Measurements from ENCODE around the gene DDX24.
"Not testable (repeated sequence)": the region's sequence is repeated elsewhere in the genome, so short reads cannot be mapped to it uniquely, and the experiment has no call there.

DDX24 gene

DNA sequence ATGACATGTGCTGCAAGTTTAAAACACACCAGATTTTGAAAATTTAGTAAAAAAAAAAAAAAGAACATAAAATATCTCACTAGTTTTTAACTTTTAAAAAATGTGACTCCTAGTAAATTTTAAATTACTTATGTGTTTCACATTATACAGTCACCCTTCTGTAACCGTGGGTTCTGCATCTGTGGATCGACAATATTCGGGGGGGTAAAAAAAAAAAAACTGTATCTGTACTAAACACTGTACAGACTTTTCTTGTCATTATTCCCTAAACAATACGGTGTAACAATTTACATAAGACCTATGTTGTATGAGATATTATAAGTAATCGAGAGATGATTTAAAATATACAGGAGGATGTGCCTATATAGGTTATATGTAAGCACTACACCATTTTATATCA lies 3.2 kb downstream of the DDX24 start:
- DNase-seq = no peak

DNA sequence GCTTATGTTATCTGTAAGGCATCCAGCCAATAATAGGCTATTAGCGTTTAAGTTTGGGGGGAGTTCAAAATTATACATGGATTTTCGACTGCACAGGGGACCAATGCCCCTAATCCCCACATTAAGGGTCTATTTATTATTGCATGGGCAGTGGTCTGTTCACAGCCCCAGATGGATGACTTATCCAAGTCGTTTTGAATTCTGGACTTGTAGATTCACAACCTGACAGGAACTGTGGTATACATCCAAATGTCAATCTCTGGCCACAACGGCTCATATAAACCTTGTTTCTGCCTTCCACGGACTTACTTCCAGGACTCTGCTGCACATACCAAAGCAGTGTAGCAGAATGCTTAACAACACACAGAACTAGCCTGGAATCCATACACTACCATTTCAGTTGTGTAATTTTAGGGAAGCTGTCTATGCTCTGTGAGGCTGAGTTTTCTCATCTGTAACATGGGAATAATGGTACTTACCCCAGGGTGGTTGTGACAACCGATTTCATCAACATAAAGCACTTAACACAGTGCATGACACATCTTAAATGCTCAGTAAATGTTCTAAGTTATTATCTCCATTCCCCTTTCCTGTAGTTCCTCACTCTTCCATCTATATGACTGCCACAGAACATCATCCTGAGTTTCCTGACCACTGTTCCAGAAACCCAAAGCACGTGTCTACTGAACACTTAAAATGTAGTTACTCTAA lies 3.7 kb downstream of the DDX24 start:
- DNase-seq = no peak

DNA sequence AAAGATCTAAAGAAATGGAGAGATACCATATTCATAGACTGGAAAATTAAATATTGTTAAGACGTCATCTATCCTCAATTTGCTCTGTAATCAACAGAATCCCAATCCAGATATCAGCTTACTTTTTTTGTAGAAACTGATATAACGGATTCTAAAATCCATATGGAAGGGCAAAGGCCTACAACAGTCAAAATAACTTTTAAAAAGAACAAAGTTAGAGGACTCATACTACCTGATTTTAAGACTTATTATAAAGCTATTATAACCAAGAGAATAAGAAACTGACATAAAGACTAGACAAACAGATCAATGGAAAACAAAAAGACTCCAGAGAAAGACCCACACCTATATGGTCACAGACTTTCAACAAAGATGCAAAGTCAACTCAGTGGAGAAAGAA lies 6.0 kb downstream of the DDX24 start:
- DNase-seq = no peak

DNA sequence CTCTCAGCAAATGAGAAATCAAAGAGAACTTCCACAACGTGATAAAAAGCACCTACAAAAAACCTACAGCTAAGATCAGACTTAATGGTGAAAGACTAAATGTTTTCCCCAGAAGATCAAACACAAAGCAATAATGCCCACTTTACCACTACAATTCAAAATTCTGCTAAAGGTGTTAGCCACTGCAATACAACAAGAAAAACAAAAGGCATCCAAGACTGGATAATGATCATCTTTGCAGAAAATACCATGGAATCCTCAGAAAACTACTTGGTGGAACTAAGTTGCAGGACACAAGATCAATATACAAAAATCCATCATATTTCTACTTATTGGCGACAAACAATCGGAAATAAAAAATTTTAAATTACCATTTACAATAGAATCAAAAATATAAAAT lies 6.5 kb downstream of the DDX24 start:
- DNase-seq = no peak

DNA sequence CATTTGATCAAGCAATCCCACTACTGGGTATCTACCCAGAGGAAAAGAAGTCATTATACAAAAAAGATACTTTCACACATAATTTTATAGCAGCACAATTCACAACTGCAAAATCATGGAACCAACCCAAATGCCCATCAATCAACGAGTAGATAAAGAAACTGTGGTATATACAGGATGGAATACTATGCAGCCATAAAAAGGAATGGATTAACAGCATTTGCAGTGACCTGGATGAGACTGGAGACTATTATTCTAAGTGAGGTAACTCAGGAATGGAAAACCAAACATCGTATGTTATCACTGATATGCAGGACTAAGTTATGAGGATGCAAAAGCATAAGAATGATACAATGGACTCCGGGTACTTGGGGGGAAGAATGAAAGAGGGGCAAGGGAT lies 8.9 kb downstream of the DDX24 start:
- not testable (repeated sequence) for DNase-seq

DNA sequence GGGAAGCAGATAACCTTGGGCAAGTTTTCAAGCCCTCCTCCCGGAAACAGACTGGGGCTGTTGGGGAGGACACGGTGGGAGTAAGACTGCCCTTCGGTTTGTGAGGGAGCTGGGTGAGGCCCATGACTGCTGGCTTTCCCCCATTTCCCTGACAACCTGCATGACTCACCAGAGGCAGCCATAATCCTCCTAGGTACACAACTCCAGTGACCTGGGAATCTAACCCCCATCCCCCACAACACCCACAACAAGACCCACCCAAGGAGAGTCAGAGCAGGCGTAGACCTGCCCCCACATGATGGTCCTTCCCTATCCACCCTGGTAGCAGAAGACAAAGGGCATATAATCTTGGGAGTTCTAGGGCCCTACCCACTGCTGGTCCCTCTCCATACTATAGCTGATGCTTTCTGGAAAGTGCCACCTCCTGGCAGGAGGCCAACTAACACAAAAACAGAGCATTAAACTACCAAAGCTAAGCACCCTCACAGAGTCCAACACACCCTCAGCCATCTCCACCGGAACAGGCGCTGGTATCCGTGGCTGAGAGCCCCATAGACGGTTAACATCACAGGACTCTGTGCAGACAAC lies 14.8 kb downstream of the DDX24 start:
- DNase-seq = no peak

DNA sequence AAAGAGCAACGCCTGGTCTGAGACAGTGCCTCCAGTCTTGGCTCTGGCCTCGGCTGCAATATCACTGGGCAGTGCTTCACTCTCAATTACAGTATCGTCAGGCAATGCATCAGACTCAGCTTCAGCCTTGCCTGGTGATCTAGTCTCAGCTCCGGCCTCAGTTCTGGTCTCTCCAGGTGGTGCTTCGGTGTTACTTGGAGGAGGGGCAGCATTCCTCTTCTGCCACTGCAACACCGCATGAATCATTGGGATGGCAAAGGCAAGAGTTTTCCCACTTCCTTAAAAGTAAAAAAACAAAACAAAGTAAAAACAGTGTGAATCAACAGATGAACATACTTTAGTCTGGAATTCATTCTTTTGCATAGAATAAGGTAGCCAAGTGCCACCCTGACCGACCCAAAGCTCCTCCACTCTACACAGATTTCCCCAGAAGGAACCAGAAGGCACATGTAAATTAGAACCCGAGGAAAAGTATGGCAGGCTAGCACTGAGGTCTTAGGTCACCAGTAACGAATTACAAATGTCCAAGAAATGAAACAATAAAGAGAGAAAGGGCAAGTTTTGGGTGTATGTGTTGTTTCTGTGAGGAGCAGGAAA lies 18.6 kb downstream of the DDX24 start:
- no peak for DNase-seq

DNA sequence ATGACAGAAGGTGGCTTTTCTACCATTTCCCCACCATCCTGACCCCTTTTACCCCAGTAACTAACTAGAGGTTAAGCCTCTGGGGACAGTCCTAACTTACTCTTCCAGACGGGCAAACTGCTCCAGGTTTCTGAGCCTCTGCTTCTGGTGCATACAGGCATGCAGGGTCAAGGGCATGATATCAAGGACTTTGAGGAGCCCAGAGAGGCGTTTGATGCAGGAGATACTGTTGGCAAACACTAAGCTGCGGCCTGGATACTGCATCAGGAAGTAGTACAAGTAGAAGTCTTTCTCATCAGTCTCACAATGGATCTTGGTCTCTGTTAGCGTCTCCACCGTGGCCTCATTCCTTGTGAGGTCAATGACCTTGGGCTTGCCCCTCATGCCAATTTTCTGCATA lies 21.0 kb downstream of the DDX24 start:
- DNase-seq = no peak

DNA sequence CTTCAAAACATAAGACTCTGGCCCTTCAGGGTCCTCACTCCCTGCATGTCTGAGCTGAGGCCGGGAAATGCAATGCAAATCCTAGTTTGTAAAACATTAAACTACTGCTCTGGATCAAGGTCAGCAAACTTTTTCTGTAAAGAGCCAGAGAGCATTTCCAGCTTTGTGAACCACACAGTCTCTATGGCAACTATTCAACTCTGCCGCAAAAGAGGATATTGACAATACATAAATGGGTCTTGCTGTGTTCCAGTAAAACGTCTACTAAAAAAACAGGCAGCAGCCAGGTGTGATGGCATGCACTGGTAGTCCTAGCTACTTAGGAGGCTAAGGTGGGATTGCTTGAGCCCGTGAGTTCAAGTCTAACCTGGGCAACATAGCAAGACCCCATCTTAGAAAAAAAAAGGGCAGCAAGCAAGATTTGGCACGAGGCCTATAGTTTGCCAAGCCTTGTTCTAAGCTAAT lies 22.3 kb downstream of the DDX24 start:
- no peak for DNase-seq

DNA sequence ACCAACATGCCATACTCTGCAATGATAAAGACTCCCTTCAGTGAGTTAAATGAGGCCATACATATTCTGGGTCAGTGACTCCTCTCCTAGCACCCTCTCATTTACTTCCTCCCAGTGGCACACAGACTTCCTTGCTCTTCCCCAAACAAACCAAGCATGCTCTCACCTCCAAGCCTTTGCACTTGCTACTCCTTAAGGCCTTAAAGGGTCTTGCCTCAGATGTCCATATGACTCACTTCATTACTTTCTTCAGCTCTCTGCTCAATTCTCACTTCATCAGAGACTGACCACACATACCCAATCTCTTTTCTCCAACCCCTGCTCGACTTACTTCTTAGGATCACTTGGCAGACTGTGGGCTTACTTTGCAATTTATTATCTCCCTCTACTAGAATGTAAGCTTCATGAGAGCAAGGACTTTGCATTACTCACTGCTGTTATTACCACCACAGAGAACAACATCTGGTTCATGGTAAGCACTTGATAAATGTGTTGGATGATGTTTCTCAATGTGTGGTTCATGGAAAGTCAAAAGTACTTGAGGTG lies 22.8 kb downstream of the DDX24 start:
- no peak for DNase-seq

DNA sequence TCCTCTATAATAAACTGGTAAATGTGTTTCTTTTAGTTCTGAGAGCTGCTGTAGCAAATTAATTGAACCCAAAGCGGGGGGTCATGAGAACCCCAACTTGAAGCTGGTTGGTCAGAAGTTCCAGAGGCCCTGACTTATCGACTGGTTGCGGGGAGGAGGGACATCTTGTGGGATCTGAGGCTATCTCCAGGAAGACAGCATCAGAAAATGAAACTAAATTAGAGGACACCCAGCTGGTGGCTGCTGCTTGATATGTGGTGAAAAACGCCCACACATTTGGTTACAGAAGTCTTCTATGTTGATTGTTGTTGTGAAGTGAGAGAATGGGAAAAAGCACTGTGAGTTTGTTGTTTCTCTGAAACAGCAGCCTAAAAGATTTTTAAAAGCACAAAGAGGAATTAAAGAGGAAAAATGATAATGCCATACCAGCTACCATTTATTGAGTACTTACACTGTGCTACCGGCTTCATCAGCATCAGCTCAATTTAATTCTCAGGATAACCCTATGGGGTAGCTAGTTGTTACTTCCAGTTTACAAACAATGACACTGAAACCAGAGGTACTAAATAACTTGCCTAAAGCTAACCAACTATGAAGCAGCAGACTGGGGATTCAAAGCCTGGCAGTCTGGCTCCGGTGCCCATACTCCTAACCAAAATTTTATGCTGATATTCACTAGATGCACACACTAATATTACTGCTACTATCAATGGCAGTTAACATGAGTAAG lies 24.3 kb downstream of the DDX24 start:
- no peak for DNase-seq

DNA sequence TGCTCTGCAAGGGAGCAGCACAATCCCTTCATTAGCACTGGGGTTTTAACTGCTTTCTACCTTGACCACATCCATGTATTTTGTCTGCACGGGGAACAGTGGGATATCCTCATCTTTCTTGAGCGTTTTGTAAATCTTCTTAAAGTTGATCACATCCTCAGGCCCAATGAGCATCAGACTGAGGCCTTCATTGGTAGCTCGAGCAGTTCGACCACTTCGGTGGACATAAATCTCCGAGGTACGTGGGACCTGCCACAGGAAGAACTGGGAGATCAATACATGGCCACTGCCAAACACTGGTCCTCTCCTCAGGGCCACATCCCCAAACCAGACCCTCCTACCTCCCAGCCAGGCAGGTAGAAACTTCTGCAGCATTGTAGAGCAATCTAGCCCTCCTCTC lies 26.1 kb downstream of the DDX24 start:
- no peak for DNase-seq

DNA sequence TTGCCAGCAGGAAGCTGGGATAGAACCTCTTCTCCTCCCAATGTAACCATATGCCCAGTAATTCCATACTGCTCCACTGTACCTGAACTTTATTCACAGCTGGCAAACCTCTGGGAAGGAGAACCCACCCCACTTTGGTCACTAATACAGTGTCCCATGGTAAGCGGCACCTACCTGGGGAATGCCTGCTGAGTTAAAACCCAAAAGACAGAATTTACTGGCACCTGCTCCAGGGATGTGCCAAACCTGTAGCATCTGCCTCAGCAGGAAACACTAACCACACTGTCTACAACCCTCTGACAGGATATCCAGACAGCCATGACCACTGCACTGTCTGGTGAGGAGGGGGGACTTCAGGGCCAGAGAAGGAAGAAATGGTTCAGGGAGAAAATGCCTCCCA lies 26.6 kb downstream of the DDX24 start:
- DNase-seq = no peak

DNA sequence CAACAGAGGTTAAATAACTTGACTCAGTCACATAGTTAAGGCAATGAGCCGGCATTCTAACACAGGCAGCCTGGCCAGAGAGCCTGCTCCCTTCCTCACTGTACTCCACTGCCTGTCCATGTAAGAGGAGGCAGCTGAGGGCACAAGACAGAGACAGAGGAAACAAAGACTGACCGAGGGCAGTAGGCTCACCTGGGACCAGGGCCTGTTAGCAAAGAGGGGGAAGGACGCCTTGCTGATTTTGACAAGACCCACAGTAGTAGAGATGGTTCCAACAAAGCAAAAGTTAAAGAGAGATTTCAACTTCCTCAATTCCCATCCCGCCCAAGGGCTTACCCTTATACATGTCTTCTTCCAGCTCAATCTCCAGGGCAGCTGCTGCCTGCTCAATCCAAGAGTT lies 28.3 kb downstream of the DDX24 start:
- no peak for DNase-seq

DNA sequence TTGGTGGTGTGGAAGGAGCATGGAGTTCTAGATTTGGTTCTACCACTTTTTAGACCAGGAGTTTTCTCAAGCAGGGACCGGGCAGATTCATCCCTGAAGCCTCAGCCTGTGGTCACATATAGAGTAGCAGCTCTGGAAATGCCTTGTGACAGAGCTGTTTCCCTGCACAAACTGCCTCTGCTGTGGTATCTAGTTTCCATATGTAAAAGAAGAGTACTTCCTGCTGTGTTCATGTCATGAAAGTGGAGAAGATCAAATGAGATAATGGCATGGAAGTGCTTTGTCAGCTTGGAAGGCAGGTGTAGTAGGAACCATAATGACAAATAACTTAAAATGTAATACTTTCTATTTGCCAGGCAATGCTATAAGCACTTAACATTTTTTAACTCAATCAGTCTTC lies 28.8 kb downstream of the DDX24 start:
- DNase-seq = peak; percentile 16 to 31

DNA sequence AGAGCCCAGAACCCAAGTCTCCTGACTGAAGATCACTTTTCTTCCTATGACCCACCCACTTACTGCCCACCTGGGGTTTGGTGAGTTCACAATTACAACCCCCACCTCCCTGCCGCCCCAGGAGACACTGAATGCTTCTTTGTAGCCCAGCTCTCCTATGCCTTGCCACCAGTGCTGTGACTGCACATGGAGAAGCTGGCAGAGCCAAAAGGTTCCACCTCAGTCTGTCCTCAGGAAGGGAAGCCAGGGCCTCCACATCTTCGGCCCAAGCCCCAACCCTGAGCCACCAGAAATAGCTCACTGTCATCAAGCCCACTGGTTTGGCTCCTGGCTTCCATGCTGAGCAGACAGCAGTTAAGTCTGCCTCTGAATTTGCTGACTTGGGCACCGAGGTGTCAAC lies 29.2 kb downstream of the DDX24 start:
- DNase-seq = no peak

DNA sequence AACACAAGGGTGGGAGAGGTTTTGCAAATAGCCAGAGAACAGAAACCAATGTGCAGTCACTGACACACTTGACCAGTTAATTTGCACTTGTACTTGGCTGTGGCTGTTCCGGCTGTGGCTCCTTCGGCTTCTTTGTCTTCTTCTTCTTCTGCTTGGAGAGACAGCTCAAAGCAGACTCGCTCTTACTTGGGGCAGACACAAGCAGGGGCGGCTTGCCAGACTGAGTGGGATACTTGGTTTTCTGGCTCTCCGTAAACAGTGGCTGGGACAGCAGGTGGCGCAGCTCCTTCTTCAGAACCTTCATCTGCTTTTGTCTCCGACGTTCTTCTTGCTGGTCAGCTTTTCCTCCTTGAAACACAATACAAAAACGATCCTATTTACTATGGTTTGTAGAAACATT lies 29.9 kb downstream of the DDX24 start:
- peak in 1 of 2 experiments; percentile 11 for DNase-seq

DNA sequence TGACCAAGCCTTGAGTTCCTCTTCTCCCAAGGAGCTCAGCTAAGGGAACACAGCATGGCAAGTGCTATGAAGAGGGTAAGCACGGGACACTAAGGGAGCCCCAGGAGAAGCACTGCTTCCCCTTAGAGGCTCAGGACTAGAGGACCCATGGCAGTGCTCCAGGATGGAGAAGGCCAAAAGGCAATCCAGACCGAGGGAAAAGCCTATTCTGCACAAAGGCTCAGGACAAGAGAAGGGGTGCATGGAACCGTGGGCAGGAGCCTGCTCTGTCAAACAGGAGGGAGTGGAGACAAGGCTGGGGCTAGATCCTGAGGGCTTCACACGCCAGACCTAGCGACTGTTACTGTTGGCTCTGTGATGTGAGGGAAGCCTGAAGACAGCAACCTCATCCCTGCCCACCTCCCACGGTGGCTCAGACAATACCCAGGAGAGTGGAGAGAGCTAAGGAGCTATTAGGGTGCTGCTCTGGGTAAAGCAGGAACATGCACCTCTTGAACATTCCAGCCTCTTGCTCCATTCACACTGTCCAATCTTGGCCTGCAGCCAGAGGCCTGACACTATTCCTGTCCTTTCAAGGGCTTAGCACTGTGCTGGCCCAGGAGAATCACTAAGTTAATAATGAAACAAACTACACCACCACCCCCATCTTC lies 30.6 kb downstream of the DDX24 start:
- no peak for DNase-seq

DNA sequence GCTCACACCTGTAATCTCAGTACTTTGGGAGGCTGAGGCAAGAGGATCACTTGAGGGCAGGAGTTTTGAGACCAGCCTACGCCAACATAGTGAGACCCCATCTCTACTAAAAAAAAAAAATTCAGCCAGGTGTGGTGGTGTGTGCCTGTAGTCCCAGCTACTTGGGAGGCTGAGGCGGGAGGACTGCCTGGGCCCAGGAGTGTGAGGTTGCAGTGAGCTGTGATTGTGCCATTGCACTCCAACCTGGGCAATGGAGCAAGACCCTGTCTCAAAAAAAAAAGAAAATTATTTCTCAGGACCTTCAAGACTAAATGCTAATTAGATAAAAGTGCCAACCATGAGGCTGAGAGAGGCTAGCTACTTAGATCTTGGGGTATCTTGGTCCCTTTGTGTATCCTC lies 31.4 kb downstream of the DDX24 start:
- no peak for DNase-seq

DNA sequence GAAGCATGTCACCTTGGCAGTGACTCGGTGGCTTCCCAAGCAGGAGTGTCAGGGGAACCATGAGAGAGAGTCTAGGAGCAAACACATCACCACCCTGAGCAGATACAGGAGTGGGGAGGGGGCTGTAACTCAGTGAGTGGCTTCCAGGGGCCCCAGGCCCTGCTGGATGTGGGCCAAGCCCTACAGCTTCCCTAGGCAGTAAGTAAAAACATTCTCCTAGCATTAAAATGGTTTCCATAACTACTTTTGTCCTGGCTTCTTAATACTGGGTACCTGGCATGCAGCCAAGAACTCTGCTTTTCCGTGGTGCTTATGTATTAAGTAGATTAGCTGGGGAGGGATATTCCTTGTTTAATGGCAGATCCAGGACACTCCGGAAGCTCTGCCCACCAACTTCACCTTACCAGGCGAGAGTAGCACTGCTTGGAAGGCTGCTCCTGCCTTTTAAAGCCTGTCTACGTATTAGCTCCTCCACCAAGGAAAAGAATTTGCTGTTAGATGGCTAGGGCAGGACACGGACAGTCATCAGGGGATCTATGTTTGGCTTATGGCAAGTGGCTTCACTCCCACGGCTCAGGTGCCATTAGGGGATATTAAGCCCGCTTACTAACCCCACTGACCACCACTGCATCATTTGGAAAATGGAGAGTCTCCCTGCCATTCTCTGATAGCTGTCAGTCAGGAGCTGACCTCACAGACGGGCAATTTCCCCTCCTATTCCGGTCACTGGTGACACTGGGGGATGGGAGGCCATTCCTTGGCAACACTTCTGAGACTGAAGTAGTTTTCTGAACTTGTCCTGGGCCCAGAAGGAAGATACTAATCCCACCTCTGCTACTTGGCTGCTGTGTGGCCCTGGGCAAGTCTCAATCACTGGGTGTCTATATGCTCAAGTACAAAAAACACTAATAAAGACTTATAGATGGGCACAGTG lies 32.0 kb downstream of the DDX24 start:
- no peak for DNase-seq

DNA sequence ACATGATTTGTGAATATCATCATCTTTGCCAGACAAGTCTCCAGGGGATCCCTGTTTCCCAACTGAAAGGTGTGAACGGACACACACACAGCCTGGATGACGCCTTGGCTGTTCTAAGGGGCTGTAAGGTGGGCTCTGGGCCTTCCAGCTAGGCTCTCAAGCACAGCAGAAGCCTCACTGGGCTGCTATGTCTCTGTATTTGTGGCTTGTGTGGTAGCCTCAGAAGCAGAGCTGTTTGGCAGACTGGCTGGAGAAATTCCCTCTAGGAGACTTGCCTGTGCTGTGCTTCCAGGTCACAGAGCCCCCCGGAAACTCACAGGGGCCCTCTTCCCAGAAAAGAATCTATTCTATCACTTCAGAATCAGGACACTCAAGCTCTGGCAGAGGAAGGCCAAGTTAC lies 33.4 kb downstream of the DDX24 start:
- DNase-seq = no peak

DNA sequence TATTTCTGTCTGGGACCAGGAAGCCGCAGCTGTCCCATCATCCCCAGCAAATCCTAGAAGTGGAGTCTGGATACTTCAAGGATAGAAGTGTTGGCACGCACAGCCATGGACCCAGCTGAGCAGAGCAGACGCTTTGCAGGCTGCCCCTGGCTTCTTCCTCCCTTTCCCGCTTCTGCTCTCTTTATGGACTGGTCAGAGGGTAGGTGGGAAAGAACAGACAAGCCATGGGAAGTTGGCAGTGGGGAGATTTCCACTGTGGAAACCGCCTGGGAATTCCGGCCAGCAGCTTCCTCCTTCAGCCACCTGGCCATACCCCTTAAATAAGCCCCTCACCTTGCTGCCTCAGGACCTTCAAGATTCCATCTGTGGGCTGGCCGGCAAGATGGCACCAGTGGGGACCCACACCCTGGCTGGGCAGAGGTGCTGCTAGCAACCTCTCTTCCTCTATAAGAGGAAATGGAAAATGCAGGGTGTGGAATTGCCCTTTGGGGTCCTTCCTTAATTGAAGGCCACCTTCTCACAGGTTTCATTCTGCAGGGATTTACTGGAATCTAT lies 34.2 kb downstream of the DDX24 start:
- no peak for DNase-seq

Measured in NCI-H526 (cell line).